Measurements from ENCODE around the gene DPYD. TPM values are rescaled to one million over a fixed set of nuclear protein-coding genes. Genes with fewer than 3 reads are reported as not detected.

Gene DPYD
- total RNA-seq, 2 donors from 2014 or later = 9.2 to 17.5 TPM

DNA sequence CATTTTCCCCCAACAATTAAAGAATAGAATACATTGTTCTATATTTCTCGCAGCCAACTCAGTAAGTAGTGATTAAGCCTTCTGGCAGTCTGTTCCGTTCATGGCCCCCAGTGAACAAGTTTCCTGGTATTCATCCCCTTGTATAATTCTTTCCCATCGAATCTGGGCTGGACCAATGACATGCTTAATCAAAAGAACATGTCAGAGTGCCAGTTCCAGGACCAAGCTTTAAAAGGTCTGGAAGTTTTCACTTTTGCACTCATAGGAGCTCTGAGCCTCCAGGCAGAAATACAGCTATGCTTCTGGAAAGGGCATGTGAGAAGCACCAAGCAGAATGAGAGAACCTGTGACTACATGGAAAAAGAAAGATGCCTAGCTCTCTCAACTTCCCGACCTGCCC lies 22.5 kb upstream of the DPYD start:
- Histone ChIP-seq H3K27ac (ENCODE audit: low read depth, low read length) (no peak overlapping the region), H3K36me3 (ENCODE audit: control insufficient read depth, insufficient read depth, low read length) (no peaks in the 10 kb centered on the region), H3K4me1 (ENCODE audit: control insufficient read depth, insufficient read depth, low read length) (no peaks in the 10 kb centered on the region), H3K9me3 (ENCODE audit: control insufficient read depth, low read length) (no peaks in the 10 kb centered on the region), H3K4me3 (ENCODE audit: low read length) (no peak overlapping the region), H3K9ac (ENCODE audit: extremely low read depth, low read length, poor library complexity, severe bottlenecking) (no peak overlapping the region), H3K27me3 (ENCODE audit: control insufficient read depth, insufficient read depth, low read length, poor library complexity, severe bottlenecking) (no peaks in the 10 kb centered on the region)
- H3K4me1 Mint-ChIP-seq = peaks cover 13% of the 10 kb centered on the region
- no peaks in the 10 kb centered on the region for H3K27me3 Mint-ChIP-seq (ENCODE audit: insufficient read depth)
- DNase-seq = no peak
- TF ChIP-seq, protein P1, sequence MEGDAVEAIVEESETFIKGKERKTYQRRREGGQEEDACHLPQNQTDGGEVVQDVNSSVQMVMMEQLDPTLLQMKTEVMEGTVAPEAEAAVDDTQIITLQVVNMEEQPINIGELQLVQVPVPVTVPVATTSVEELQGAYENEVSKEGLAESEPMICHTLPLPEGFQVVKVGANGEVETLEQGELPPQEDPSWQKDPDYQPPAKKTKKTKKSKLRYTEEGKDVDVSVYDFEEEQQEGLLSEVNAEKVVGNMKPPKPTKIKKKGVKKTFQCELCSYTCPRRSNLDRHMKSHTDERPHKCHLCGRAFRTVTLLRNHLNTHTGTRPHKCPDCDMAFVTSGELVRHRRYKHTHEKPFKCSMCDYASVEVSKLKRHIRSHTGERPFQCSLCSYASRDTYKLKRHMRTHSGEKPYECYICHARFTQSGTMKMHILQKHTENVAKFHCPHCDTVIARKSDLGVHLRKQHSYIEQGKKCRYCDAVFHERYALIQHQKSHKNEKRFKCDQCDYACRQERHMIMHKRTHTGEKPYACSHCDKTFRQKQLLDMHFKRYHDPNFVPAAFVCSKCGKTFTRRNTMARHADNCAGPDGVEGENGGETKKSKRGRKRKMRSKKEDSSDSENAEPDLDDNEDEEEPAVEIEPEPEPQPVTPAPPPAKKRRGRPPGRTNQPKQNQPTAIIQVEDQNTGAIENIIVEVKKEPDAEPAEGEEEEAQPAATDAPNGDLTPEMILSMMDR (conservative IDR thresholded peaks at IDR 0.05) = no peak
- H3K27ac Mint-ChIP-seq = no peak overlapping the region
- H3K9me3 Mint-ChIP-seq = no peaks in the 10 kb centered on the region
- no peaks in the 10 kb centered on the region for H3K36me3 Mint-ChIP-seq (ENCODE audit: low read depth)
- H3K4me3 Mint-ChIP-seq = no peak overlapping the region
- WGBS, 2 experiments (ENCODE audit: insufficient coverage in 1 of 2, insufficient read length in 1 of 2) = 91 to 94% methylated on average over 3 to 4 of the region's 4 CpGs

DNA sequence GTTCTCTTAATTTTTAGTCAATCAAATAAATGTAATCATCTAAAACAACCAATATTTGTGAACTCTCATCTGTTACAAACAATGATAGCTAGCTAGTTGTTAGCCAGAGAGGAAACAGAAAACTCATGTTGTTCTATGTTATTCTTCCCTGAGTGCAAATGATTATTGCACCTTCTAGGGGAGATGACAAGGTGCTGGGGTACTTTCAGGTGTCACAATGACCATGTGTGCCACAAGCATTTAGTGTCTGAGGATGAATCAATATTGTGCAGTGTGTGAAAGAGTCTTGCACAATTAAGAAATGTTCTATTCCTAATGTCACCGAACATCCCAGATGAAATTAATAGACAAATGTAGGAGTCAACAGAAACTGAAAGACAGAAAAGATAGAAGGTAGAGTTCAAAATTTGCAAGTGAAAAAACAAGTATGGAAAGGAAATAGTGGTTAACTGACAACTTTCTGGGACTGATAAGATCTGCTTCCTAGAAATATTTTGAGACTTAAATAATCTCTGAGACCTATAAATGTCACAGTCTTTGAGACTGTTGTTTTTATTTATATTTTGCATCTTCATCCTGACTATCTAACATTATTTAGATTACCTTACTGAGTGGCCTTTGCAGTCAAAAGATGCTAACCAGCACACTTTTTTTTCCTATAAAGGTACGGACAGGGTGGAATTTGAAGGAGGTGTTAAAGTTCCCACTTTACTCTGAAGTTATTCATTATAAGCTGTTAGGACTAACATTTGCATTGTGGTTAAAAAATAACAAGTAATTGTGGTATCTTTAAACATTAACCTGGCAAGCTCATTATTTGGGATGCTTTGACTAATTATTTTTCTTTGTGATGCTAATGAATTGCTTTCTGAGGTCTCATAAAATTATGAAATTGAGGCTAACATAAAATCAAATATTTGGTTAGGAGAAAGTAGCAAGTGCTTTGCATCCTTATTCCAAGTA lies 21.6 kb upstream of the DPYD start:
- Mint-ChIP-seq H3K4me1 (peaks cover 13% of the 10 kb centered on the region), H3K4me3 (no peak overlapping the region), H3K36me3 (ENCODE audit: low read depth) (no peaks in the 10 kb centered on the region), H3K27me3 (ENCODE audit: insufficient read depth) (no peaks in the 10 kb centered on the region), H3K27ac (no peak overlapping the region), H3K9me3 (no peaks in the 10 kb centered on the region)
- Histone ChIP-seq H3K9ac (ENCODE audit: extremely low read depth, low read length, poor library complexity, severe bottlenecking) (no peak overlapping the region), H3K9me3 (ENCODE audit: control insufficient read depth, low read length) (no peaks in the 10 kb centered on the region), H3K36me3 (ENCODE audit: control insufficient read depth, insufficient read depth, low read length) (no peaks in the 10 kb centered on the region), H3K4me3 (ENCODE audit: low read length) (no peak overlapping the region), H3K4me1 (ENCODE audit: control insufficient read depth, insufficient read depth, low read length) (no peaks in the 10 kb centered on the region), H3K27ac (ENCODE audit: low read depth, low read length) (no peak overlapping the region), H3K27me3 (ENCODE audit: control insufficient read depth, insufficient read depth, low read length, poor library complexity, severe bottlenecking) (no peaks in the 10 kb centered on the region)
- TF ChIP-seq, protein P1 (conservative IDR thresholded peaks at IDR 0.05) = no peak
- no peak for DNase-seq
- WGBS, 2 experiments (ENCODE audit: insufficient coverage in 1 of 2, insufficient read length in 1 of 2) = 93 to 100% methylated on average over 1 to 2 of the region's 2 CpGs

DNA sequence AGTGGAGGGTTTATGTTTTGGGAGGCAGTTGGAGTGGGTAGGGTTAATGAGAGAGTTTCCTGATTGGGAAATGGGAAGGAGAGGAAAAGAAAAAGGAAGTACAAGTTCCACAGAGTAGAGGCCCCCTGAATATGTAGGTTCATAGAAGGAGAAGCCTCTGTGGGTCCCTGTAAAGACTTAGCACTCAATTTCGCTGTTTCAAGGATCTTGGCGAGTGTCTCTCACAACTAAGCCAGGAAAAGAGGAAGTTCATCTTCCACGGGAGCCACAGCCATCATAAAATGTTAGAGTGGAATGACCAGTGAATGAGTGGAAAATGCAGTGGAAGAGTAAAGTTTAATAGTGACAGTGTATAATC lies 17.4 kb upstream of the DPYD start:
- 91 to 94% methylated on average over 3 of the region's 3 CpGs for WGBS, 2 experiments (ENCODE audit: insufficient coverage in 1 of 2, insufficient read length in 1 of 2)
- TF ChIP-seq, protein P1 (conservative IDR thresholded peaks at IDR 0.05) = no peak
- no peaks in the 10 kb centered on the region for H3K36me3 Mint-ChIP-seq (ENCODE audit: low read depth)
- H3K27ac Mint-ChIP-seq = no peak overlapping the region
- no peak overlapping the region for H3K27ac ChIP-seq (ENCODE audit: low read depth, low read length)
- H3K4me3 Mint-ChIP-seq = no peak overlapping the region
- no peak for DNase-seq
- H3K27me3 Mint-ChIP-seq (ENCODE audit: insufficient read depth) = no peaks in the 10 kb centered on the region
- peaks cover 11% of the 10 kb centered on the region for H3K4me1 Mint-ChIP-seq
- H3K27me3 ChIP-seq (ENCODE audit: control insufficient read depth, insufficient read depth, low read length, poor library complexity, severe bottlenecking) = no peaks in the 10 kb centered on the region
- H3K4me1 ChIP-seq (ENCODE audit: control insufficient read depth, insufficient read depth, low read length) = no peaks in the 10 kb centered on the region
- no peak overlapping the region for H3K9ac ChIP-seq (ENCODE audit: extremely low read depth, low read length, poor library complexity, severe bottlenecking)
- no peaks in the 10 kb centered on the region for H3K36me3 ChIP-seq (ENCODE audit: control insufficient read depth, insufficient read depth, low read length)
- H3K4me3 ChIP-seq (ENCODE audit: low read length) = no peak overlapping the region
- H3K9me3 Mint-ChIP-seq = no peaks in the 10 kb centered on the region
- H3K9me3 ChIP-seq (ENCODE audit: control insufficient read depth, low read length) = no peaks in the 10 kb centered on the region

Data from endodermal cell (in vitro differentiated cells).